H1 (cell line): ENCODE data around the gene CTIF. TPM values are rescaled to one million over a fixed set of nuclear protein-coding genes. Genes with fewer than 3 reads are reported as not detected.
A peak's percentile ranks its signal among the peaks of the same experiment; 100 is the strongest.

Experiments
- CTCF ChIA-PET: fragments of 300-600 bp; sonication (Branson Sonifier 250); formaldehyde crosslinking; loops from one replicate; lab custom pipeline; 2021; ENCODE audit not compliant: partially characterized antibody; lab: Charles Lee
- POLR2A ChIA-PET: fragments of 300-600 bp; sonication (Branson Sonifier 250); formaldehyde crosslinking; loops from one replicate; lab custom pipeline; 2021; ENCODE audit warnings: inconsistent platforms; ENCODE audit not compliant: partially characterized antibody; lab: Charles Lee
- DNase-seq, 2 experiments: peaks; one replicate each; pipeline versions ENCODE4 v3.0.0 to v3.0.0-alpha.2; 2010 to 2022; ENCODE audit warnings: low spot score in 2 of 2, low read depth in 1 of 2, mixed read lengths in 1 of 2
- FAIRE-seq: peaks from 2 replicates; lab custom pipeline; 2011; peaks lifted over from hg19 to GRCh38; lab: Jason Lieb, UNC
- H2AFZ ChIP-seq: 2 replicates; pipeline ENCODE4 v1.8.1; 2012; ENCODE audit warnings: low read length, inconsistent platforms
- H2AK5ac ChIP-seq: 2 replicates; pipeline ENCODE4 v1.6.1; 2013; ENCODE audit warnings: low read depth, low read length
- H2BK120ac ChIP-seq: replicated peaks from 2 replicates; pipeline ENCODE3; 2013; ENCODE audit warnings: low read depth, low read length, inconsistent platforms
- H2BK12ac ChIP-seq: 2 replicates; pipeline ENCODE4 v1.6.1; 2013; ENCODE audit warnings: low read depth, low read length
- H2BK15ac ChIP-seq: 2 replicates; pipeline ENCODE4 v1.6.1; 2013; ENCODE audit warnings: low read length
- H2BK20ac ChIP-seq: 2 replicates; pipeline ENCODE4 v1.6.1; 2013; ENCODE audit warnings: low read length
- H2BK5ac ChIP-seq: 2 replicates; pipeline ENCODE4 v1.6.1; 2013; ENCODE audit warnings: low read depth, low read length
- H3K14ac ChIP-seq: 2 replicates; pipeline ENCODE4 v1.6.1; 2013; ENCODE audit warnings: inconsistent platforms; ENCODE audit not compliant: insufficient read length
- H3K18ac ChIP-seq: 2 replicates; pipeline ENCODE4 v1.6.1; 2013; ENCODE audit warnings: low read length; ENCODE audit errors: extremely low read depth
- H3K23ac ChIP-seq: 2 replicates; pipeline ENCODE4 v1.6.1; 2013; ENCODE audit warnings: inconsistent platforms; ENCODE audit not compliant: insufficient read length
- H3K23me2 ChIP-seq: 2 replicates; pipeline ENCODE4 v1.6.1; 2013; ENCODE audit warnings: low read depth, low read length
- H3K27ac ChIP-seq: 2 replicates; pipeline ENCODE4 v1.6.1; 2011; ENCODE audit warnings: low read depth, low read length, inconsistent platforms
- H3K27me3 ChIP-seq, 4 experiments: replicated peaks in 1 of 4; 1 replicate in 1 of 4; 2 replicates in 3 of 4; pipeline versions ENCODE4 v1.6.1 to v1.8.1; 2011 to 2013; ENCODE audit warnings: low read length in 3 of 4, mild to moderate bottlenecking in 3 of 4, inconsistent platforms in 2 of 4, mixed read lengths in 2 of 4, moderate library complexity in 1 of 4; ENCODE audit not compliant: control insufficient read depth in 3 of 4, insufficient read depth in 3 of 4; ENCODE audit errors: extremely low read depth in 1 of 4
- H3K36me3 ChIP-seq, 4 experiments: 2 replicates each; pipeline versions ENCODE4 v1.6.1 to v1.8.1; 2011 to 2013; ENCODE audit warnings: mild to moderate bottlenecking in 4 of 4, low read length in 3 of 4, moderate library complexity in 2 of 4, control low read depth in 1 of 4, inconsistent platforms in 1 of 4; ENCODE audit not compliant: insufficient read depth in 4 of 4, control insufficient read depth in 2 of 4
- H3K4ac ChIP-seq: replicated peaks from 2 replicates; pipeline ENCODE3; 2013; ENCODE audit warnings: low read length, low read depth, mixed read lengths, inconsistent platforms; ENCODE audit not compliant: insufficient read length
- H3K4me1 ChIP-seq, 4 experiments: replicated peaks in 1 of 4; 1 replicate in 1 of 4; 2 replicates in 3 of 4; pipeline versions ENCODE4 v1.6.1 to v1.8.1; 2011 to 2013; ENCODE audit warnings: low read length in 3 of 4, inconsistent platforms in 2 of 4, mixed read lengths in 1 of 4; ENCODE audit not compliant: insufficient read depth in 4 of 4, control insufficient read depth in 3 of 4
- H3K4me2 ChIP-seq, 2 experiments: 2 replicates each; pipeline versions ENCODE4 v1.6.1 to v1.8.1; 2011 to 2013; ENCODE audit warnings: low read depth in 2 of 2, low read length in 2 of 2, control low read depth in 1 of 2, inconsistent platforms in 1 of 2, mild to moderate bottlenecking in 1 of 2; ENCODE audit not compliant: insufficient read depth in 1 of 2
- H3K4me3 ChIP-seq, 4 experiments: fragments of 200-600, 300-600 bp in 1 of 4; sonication (generic), shearing (Covaris generic), sonication (Bioruptor Twin) in 1 of 4; 2 replicates each; pipeline versions ENCODE4 v1.5.1 to v1.8.1; 2011 to 2016; ENCODE audit warnings: low read length in 4 of 4, low read depth in 3 of 4, control low read depth in 2 of 4, inconsistent platforms in 2 of 4, mild to moderate bottlenecking in 2 of 4, mixed read lengths in 1 of 4, moderate library complexity in 1 of 4; ENCODE audit not compliant: insufficient read depth in 2 of 4; ENCODE audit errors: extremely low read depth in 1 of 4
- H3K56ac ChIP-seq: replicated peaks from 2 replicates; pipeline ENCODE3; 2013; ENCODE audit warnings: low read depth, mild to moderate bottlenecking, mixed read lengths, low read length, inconsistent platforms; ENCODE audit not compliant: insufficient read length
- H3K79me1 ChIP-seq: 2 replicates; pipeline ENCODE4 v1.6.1; 2013; ENCODE audit warnings: low read depth, low read length, control low read depth
- H3K79me2 ChIP-seq, 2 experiments: 2 replicates each; pipeline versions ENCODE4 v1.6.1 to v1.8.1; 2012 to 2013; ENCODE audit warnings: low read length in 2 of 2, mild to moderate bottlenecking in 2 of 2, inconsistent platforms in 1 of 2; ENCODE audit not compliant: insufficient read depth in 2 of 2, control insufficient read depth in 1 of 2
- H3K9ac ChIP-seq, 4 experiments: replicated peaks in 1 of 4; 1 replicate in 1 of 4; 2 replicates in 3 of 4; pipeline versions ENCODE4 v1.6.1 to v1.8.1; 2011 to 2013; ENCODE audit warnings: low read depth in 3 of 4, low read length in 3 of 4, control low read depth in 2 of 4, mild to moderate bottlenecking in 2 of 4, moderate library complexity in 2 of 4, inconsistent platforms in 1 of 4; ENCODE audit errors: extremely low read depth in 1 of 4
- H3K9me3 ChIP-seq, 2 experiments: 2 replicates each; pipeline versions ENCODE4 v1.6.1 to v1.8.1; 2012 to 2013; ENCODE audit warnings: mild to moderate bottlenecking in 2 of 2, moderate library complexity in 2 of 2, control low read depth in 1 of 2, inconsistent platforms in 1 of 2, low read depth in 1 of 2, low read length in 1 of 2, mixed read lengths in 1 of 2; ENCODE audit not compliant: insufficient read depth in 2 of 2
- H4K20me1 ChIP-seq, 2 experiments: replicated peaks in 1 of 2; 2 replicates each; pipeline versions ENCODE3 to v1.8.1; 2011 to 2013; ENCODE audit warnings: inconsistent platforms in 2 of 2, low read length in 2 of 2, mild to moderate bottlenecking in 1 of 2; ENCODE audit not compliant: insufficient read depth in 2 of 2, control insufficient read depth in 1 of 2
- H4K5ac ChIP-seq: 2 replicates; pipeline ENCODE4 v1.6.1; 2013; ENCODE audit warnings: low read length, low read depth, mixed read lengths, inconsistent platforms; ENCODE audit not compliant: insufficient read length
- H4K8ac ChIP-seq: 2 replicates; pipeline ENCODE4 v1.8.0; 2013; ENCODE audit warnings: mild to moderate bottlenecking, moderate library complexity, low read length, inconsistent platforms; ENCODE audit not compliant: insufficient read depth; ENCODE audit errors: extremely low read depth
- H4K91ac ChIP-seq: replicated peaks from 2 replicates; pipeline ENCODE3; 2013; ENCODE audit warnings: low read length, mixed read lengths, inconsistent platforms; ENCODE audit not compliant: insufficient read length
- ATF2 ChIP-seq: IDR thresholded peaks from 2 replicates; pipeline ENCODE4 v1.6.1; 2012; ENCODE audit warnings: low read length, inconsistent platforms
- EP300 ChIP-seq, 2 experiments: IDR thresholded peaks; 1 replicate in 1 of 2; 2 replicates in 1 of 2; pipeline ENCODE4 v1.6.1; 2011 to 2012; ENCODE audit warnings: low read depth in 2 of 2, low read length in 2 of 2, mild to moderate bottlenecking in 2 of 2, borderline replicate concordance in 1 of 2, inconsistent platforms in 1 of 2, moderate library complexity in 1 of 2
- GABPA ChIP-seq: IDR thresholded peaks from 2 replicates; pipeline ENCODE4 v1.6.1; 2011; ENCODE audit warnings: mild to moderate bottlenecking, low read length, moderate library complexity, borderline replicate concordance; ENCODE audit not compliant: insufficient read depth
- HDAC2 ChIP-seq, 2 experiments: fragments of 300-600 bp in 1 of 2; sonication (generic) in 1 of 2; IDR thresholded peaks; 2 replicates each; pipeline ENCODE4 v1.6.1; 2011 to 2012; ENCODE audit warnings: low read depth in 2 of 2, low read length in 2 of 2, mild to moderate bottlenecking in 2 of 2, moderate library complexity in 2 of 2, borderline replicate concordance in 1 of 2, inconsistent platforms in 1 of 2
- RNF2 ChIP-seq: fragments of 200-900, 300-1000 bp; sonication (generic); IDR thresholded peaks from 2 replicates; pipeline ENCODE4 v1.7.1; 2016; ENCODE audit warnings: borderline replicate concordance, low read depth, mild to moderate bottlenecking, antibody characterized with exemption, low read length; ENCODE audit not compliant: poor library complexity, severe bottlenecking; ENCODE audit errors: missing control alignments
- TAF1 ChIP-seq: IDR thresholded peaks from 2 replicates; pipeline ENCODE4 v1.6.1; 2011; ENCODE audit warnings: mild to moderate bottlenecking, low read depth, low read length
- ZNF274 ChIP-seq: IDR thresholded peaks from 2 replicates; pipeline ENCODE4 v1.7.0; 2012; ENCODE audit warnings: low read length, borderline replicate concordance; ENCODE audit errors: extremely low read depth
- WGBS, 2 experiments: shearing (Covaris generic) in 1 of 2; methylation state at CpG; one replicate each; pipeline versions ENCODE4 v1.1.6 to v1.1.7; 2013 to 2015; ENCODE audit warnings: low lambda C conversion rate in 2 of 2, mixed read lengths in 2 of 2, inconsistent platforms in 1 of 2, low coverage in 1 of 2, missing lambda C conversion rate in 1 of 2; ENCODE audit not compliant: insufficient replicate concordance in 2 of 2, insufficient coverage in 1 of 2, insufficient read length in 1 of 2; ENCODE audit errors: extremely low coverage in 1 of 2, missing lambda C conversion rate in 1 of 2; 5-methylcytosine and 5-hydroxymethylcytosine counted together
- polyA plus RNA-seq, 7 experiments: library from polyadenylated mRNA; depleted of rRNA in 3 of 7; stranded (reverse) in 5 of 7; unstranded in 2 of 7; fragments of >200 nt in 5 of 7; fragments of 200-250 nt in 2 of 7; gene quantifications; 1 replicate in 5 of 7; 2 replicates in 1 of 7; 4 replicates in 1 of 7; pipeline versions ENCODE4 v1.2.1 to v1.2.3, GENCODE V29; 2011 to 2013; ENCODE audit warnings: missing spikeins in 2 of 7, mixed read lengths in 2 of 7
- total RNA-seq: library from RNA; stranded (reverse); fragmentation: NEBNext Ultra II Directional; extraction: Animal tissue kit (Norgen Biotek cat#: 25700); gene quantifications from 2 replicates; pipeline ENCODE4 v1.2.1, GENCODE V29; 2021

Gene CTIF
- total and polyA plus RNA-seq, 2 of the 8 experiments (the other 6 are each of a cell fraction or from before 2014, with no cell fraction given): 9.0 to 17.8 TPM

- Histone ChIP-seq H3K27ac (no peak overlapping the region), H3K9ac (no peak overlapping the region), H4K5ac (no peak overlapping the region), H2BK5ac (0 out of 2 replicates have a peak overlapping the region, but pooled peaks have one; percentile 35), H2BK120ac (no peak overlapping the region), H3K27me3 (no peaks in the 10 kb centered on the region), H3K9me3 (no peaks in the 10 kb centered on the region), H2BK15ac (peak overlapping the region; percentile 46; the same call in 1 of the 2 replicates), H3K18ac (peak overlapping the region; percentile 62), H3K79me1 (no peaks in the 10 kb centered on the region), H4K20me1 (no peaks in the 10 kb centered on the region), H3K23me2 (0 out of 2 replicates have a peak, but pooled peaks cover 2% of the 10 kb centered on the region), H3K4me1 (peaks cover 0 to 26% (median 15%) of the 10 kb centered on the region in 4 experiments; a peak in 6 of 7 replicates), H3K4me3 (no peak overlapping the region), H3K4ac (no peak overlapping the region), H2AFZ (no peak overlapping the region), H2AK5ac (peak overlapping the region; percentile 61; the same call in 1 of the 2 replicates), H3K79me2 (no peaks in the 10 kb centered on the region), H3K14ac (no peak overlapping the region), H3K36me3 (no peaks in the 10 kb centered on the region), H3K56ac (no peak overlapping the region), H2BK12ac (0 out of 2 replicates have a peak overlapping the region, but pooled peaks have one; percentile 11), H2BK20ac (0 out of 2 replicates have a peak overlapping the region, but pooled peaks have one; percentile 13), H4K91ac (peak overlapping the region; percentile 5), H4K8ac (no peak overlapping the region), H3K4me2 (no peak overlapping the region), H3K23ac (no peak overlapping the region)
- ChIA-PET CTCF (interaction anchor here (1.7 kb wide), 1 partner anchor 111 kb away, joined by 3 read pairs; no protein-coding TSS in a partner anchor), POLR2A (no interaction called here)
- DNase-seq (no peak), FAIRE-seq (no peak)
- WGBS, 2 experiments: 79% methylated on average over 12 of the region's 18 CpGs; no CpG with 5 or more reads in 1 of the 2 experiments
- TF ChIP-seq ATF2 (no peak), ZNF274 (no peak), TAF1 (no peak), RNF2 (no peak), EP300 (IDR thresholded peaks at IDR 0.05; ENCODE audit: borderline replicate concordance in 1 of 2, low read depth in 2 of 2, low read length in 2 of 2) (no peak), GABPA (no peak), HDAC2 (IDR thresholded peaks at IDR 0.05; ENCODE audit: borderline replicate concordance in 1 of 2, low read depth in 2 of 2, low read length in 2 of 2) (no peak)
Measured at GRCh38 chr18:48887905-48888772, 349.3 kb downstream of the CTIF start.
